ENCODE measurements around the gene MLEC.

DNA sequence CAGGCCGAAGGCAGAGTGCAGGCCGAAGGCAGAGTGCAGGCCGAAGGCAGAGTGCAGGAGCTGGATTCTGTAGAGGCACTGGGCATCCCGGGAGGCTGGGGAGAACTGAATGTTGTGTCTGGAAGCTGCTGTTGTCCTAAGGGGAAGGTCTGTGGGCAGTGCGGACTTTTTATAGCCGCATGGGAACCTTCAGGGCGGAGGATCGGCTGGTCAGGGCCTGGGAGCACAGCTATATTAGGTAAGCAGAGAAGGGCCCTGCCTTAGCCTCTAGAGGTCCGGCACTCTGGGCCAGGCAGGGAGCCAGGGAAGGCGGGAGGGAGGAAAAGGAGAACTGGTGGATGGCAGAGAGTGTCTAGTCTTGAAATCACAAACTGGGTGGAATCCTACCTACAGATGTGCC, 32.3 kb upstream of the MLEC start:
- TF ChIP-seq POLR2A (IDR thresholded peaks at IDR 0.05; ENCODE audit: low read depth, low read length) (no peak), POLR2AphosphoS5 (IDR thresholded peaks at IDR 0.05; ENCODE audit: low read depth, low read length) (no peak), PAX5 (IDR thresholded peaks at IDR 0.05; ENCODE audit: insufficient read depth, low read length, severe bottlenecking) (no peak), TAF1 (IDR thresholded peaks at IDR 0.05; ENCODE audit: low read depth, low read length) (no peak), SPI1 (IDR thresholded peaks at IDR 0.05; ENCODE audit: low read depth, low read length) (no peak), POU2F2 (IDR thresholded peaks at IDR 0.05; ENCODE audit: low read depth, low read length) (no peak)
